HG03025 (cell line): ENCODE data around the gene MRPL44.
"Not testable (repeated sequence)": the region's sequence is repeated elsewhere in the genome, so short reads cannot be mapped to it uniquely, and the experiment has no call there.

Experiments
- ATAC-seq: cut with Tn5 transposase; IDR thresholded peaks from one replicate; pipeline ENCODE4 v1.9.1; 2021; ENCODE audit warnings: mild to moderate bottlenecking, moderate library complexity; ENCODE audit not compliant: unreplicated experiment, low FRiP score

Gene MRPL44

GRCh38 chr2:224000662-224001061 is 43.4 kb downstream of the MRPL44 start:
- not testable (repeated sequence) for ATAC-seq

DNA sequence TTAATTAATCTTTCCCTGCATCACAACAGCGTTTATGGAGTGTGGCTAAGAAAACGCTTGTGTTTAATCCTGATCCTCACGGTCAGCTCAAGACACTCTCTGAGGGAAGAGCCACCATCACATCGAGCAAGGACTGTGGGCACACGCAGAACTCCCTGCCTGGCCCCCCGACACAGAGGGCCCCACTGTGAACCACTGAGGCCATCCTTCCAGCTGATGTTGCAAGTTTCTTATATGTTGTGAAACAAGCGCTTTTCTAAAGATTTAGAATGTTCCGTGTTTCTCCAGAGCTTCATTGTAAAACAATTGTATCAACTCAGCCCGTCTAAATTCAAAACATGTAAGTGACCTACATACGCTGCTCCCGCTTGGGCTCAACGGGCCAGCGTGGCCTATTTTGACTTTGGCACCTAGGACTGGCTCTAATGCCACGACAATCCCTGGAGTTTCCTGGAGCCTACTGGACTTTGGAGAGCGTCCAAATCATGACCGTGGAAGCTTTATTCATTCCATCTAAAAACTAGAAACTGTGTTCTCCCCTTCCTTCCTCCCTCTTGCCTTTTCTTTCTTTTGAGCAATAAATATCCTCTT is 46.9 kb downstream of the MRPL44 start:
- ATAC-seq: no peak

DNA sequence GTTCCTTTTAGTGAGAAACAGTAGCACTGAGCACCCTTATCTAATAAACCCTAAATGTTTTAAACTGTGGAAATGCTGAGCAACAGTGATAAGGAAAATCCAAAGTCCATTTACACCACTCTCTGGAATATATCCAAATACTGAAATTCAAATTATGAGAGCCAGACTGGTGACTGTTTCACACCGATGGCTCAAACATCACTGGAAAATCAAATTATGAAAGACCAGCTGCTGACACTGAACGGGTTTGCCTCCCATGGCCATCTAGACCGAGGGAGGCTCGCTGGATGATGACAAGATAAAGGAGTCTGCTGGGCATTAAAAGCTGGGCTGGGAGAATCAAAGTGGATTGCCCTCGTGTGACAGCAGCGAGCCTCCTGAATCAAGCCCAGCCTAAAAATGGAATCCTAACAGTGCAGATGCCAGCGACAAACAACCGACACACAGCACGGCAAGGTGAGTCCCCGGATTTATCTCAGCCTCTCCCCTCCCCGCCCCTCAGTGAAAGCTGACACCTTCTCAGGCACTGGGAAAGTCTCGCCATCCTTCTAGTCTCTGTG is 51.5 kb downstream of the MRPL44 start:
- ATAC-seq: no peak

DNA sequence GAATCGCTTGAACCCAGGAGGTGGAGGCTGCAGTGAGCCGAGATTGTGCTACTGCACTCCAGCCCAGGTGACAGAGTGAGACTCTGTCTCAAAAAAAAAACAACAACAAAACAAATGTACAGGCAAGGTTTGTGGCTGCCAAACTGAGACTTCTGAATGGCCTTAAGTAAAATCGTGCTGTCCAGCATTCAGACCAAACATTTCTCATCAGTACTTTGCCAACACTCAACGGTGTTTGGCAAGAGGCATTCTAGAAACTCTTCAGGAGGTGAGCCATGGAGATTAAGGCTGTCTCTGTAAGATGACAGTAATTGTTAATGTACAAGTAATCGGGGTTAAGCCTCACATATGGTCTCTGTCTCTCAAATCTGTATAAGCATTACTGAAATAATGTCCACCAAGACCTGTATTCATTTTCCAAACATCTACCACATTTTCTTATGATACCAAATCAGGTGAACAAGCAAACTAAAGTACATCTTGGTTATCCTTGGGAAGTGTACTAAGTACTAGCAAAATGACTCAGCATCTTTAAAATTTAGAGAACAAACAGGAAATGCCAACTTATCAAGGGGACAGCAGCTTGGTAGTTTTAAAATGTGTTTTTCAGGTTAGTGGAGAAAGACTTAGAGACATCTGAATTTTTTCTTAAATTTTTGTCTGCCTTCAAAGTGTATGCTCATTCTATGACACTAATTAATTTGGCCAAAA is 52.5 kb downstream of the MRPL44 start:
- ATAC-seq: no peak

DNA sequence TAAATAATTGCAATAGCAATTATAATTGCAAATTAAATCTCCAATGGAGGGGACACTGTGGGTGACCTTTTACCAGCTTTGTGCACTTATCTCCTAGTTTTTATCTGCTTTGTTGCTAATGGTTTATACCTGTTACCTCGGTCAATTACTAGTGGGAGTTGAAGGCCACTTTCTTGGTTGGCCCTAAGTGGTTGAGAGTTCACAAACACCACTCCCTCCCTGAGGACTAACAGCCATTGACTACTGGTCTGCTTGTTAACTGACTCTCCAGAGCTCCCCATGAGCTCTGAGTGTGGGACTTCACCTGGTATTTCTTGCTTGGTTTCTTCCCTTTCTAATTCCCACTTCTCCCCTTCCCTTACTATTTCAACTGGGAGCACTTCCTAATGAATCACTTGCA is 54.6 kb downstream of the MRPL44 start:
- ATAC-seq: no peak

DNA sequence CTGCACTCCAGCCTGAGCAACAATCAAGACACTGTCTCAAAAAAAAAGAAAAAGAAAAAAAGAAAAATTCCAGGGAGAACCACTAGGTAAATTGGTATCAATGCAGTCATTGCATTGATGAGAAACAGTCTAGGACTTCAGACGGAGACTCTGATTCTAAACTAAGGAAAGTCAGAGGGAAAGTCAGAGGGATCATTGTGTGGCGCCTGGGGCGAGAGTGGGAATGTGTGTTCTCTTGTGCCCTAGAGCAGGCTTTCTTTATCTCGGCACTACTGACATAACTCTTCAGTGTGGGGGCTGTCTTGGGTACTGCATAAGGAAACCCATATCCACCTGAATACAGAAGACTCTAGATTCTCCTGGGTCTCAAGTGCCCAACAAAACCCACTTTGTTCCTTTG is 57.1 kb downstream of the MRPL44 start:
- no peak for ATAC-seq

DNA sequence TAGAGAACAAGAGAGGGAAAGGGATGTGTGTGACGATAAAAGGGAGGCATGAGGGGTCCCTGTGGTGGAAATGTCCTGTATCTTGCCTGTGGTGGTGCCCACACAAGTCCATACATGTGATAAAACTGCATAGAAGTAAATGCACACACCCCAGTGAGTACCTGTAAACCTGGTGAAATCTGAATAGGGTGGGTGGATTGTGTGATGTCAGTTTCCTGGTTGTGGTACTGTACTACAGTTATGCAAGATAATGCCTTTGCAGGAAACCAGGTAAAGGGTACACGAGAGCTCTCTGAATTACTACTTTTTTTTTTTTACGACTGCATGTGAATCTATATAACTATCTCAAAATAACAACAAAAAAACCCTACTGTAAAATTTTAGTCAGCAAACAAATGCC is 59.7 kb downstream of the MRPL44 start:
- ATAC-seq: no peak
